Tibial nerve (tissue), 4 donors: Measurements from ENCODE around the gene SLC7A1. TPM values are rescaled to one million over a fixed set of nuclear protein-coding genes. Genes with fewer than 3 reads are reported as not detected.

Experiments used
- DNase-seq, 2 donors: peaks; one replicate each; pipeline ENCODE4 v3.0.0-alpha.2; 2019; ENCODE audit warnings: low spot score in 2 of 2
- H3K27ac ChIP-seq, 4 donors: fragments of 200-600 bp; sonication (generic) in 3 of 4; one replicate each; pipeline ENCODE4 v1.5.1; 2017 to 2019; ENCODE audit warnings: mild to moderate bottlenecking in 1 of 4
- H3K27me3 ChIP-seq, 2 donors: fragments of 200-600 bp; sonication (generic) in 1 of 2; one replicate each; pipeline versions ENCODE4 v1.5.1 to v1.6.0; 2017 to 2019
- H3K36me3 ChIP-seq, 3 donors: fragments of 200-600 bp; sonication (generic); one replicate each; pipeline ENCODE4 v1.5.1; 2018 to 2019
- H3K4me1 ChIP-seq, 4 donors: fragments of 200-600 bp; sonication (generic) in 3 of 4; one replicate each; pipeline ENCODE4 v1.5.1; 2017 to 2019
- H3K4me3 ChIP-seq, 4 donors: fragments of 200-600 bp; sonication (generic) in 3 of 4; one replicate each; pipeline ENCODE4 v1.5.1; 2017 to 2019; ENCODE audit warnings: mild to moderate bottlenecking in 1 of 4, moderate library complexity in 1 of 4
- H3K9me3 ChIP-seq, 4 donors: fragments of 200-600 bp; sonication (generic) in 3 of 4; one replicate each; pipeline ENCODE4 v1.5.1; 2017 to 2019
- CTCF ChIP-seq, 5 experiments: fragments of 200-600 bp in 3 of 5; fragments of 450-650 bp in 2 of 5; sonication (generic) in 3 of 5; IDR thresholded peaks; one replicate each; pipeline ENCODE4 v1.5.1; 2016 to 2019; ENCODE audit warnings: antibody characterized with exemption in 5 of 5, mild to moderate bottlenecking in 3 of 5, moderate library complexity in 2 of 5
- EP300 ChIP-seq, 2 donors: sonication (generic); formaldehyde crosslinking; IDR thresholded peaks; one replicate each; pipeline ENCODE4 v1.6.1; 2017; ENCODE audit warnings: antibody characterized with exemption in 2 of 2, mild to moderate bottlenecking in 1 of 2
- POLR2A ChIP-seq, 2 donors: fragments of 450-650 bp; IDR thresholded peaks; one replicate each; pipeline ENCODE4 v1.6.1; 2017; ENCODE audit warnings: antibody characterized with exemption in 2 of 2, mild to moderate bottlenecking in 2 of 2, moderate library complexity in 2 of 2
- WGBS, 2 donors: methylation state at CpG; one replicate each; pipeline ENCODE4 v1.1.5; 2018; 5-methylcytosine and 5-hydroxymethylcytosine counted together
- total RNA-seq, 4 donors: library from RNA; depleted of rRNA; stranded (reverse); fragments of >200 nt; gene quantifications; one replicate each; pipeline ENCODE4 v1.1.0, GENCODE V29; 2016

The SLC7A1 gene
- total RNA-seq, 4 donors from 2014 or later: 9.2 to 46.5 (median 24.7) TPM

GRCh38 chr13:29497137-29497654 is 98.3 kb downstream of the SLC7A1 start:
- peak in 1 of 2 donors; percentile 35 for DNase-seq
- no peak for TF ChIP-seq POLR2A (IDR thresholded peaks at IDR 0.05)
- TF ChIP-seq EP300 (IDR thresholded peaks at IDR 0.05): no peak
- no peak for TF ChIP-seq CTCF (IDR thresholded peaks at IDR 0.05)
- Histone ChIP-seq H3K9me3 (no peaks in the 10 kb centered on the region), H3K36me3 (no peaks in the 10 kb centered on the region), H3K4me1 (peaks cover 0 to 20% (median 7%) of the 10 kb centered on the region in 4 donors), H3K27ac (no peak overlapping the region), H3K27me3 (no peaks in the 10 kb centered on the region), H3K4me3 (no peak overlapping the region)
- WGBS, 2 donors: 13 to 26% methylated on average over 14 to 15 of the region's 15 CpGs

GRCh38 chr13:29496241-29496712 is 99.2 kb downstream of the SLC7A1 start:
- no peak for TF ChIP-seq POLR2A (IDR thresholded peaks at IDR 0.05)
- TF ChIP-seq CTCF (IDR thresholded peaks at IDR 0.05): no peak
- no peak for TF ChIP-seq EP300 (IDR thresholded peaks at IDR 0.05)
- 63 to 79% methylated on average over 9 of the region's 9 CpGs for WGBS, 2 donors
- H3K36me3 ChIP-seq: no peaks in the 10 kb centered on the region
- no peak overlapping the region for H3K27ac ChIP-seq
- H3K4me1 ChIP-seq: peaks cover 0 to 20% (median 7%) of the 10 kb centered on the region in 4 donors
- DNase-seq: no peak
- no peaks in the 10 kb centered on the region for H3K9me3 ChIP-seq
- no peak overlapping the region for H3K4me3 ChIP-seq
- H3K27me3 ChIP-seq: no peaks in the 10 kb centered on the region

- Histone ChIP-seq H3K27me3 (no peaks in the 10 kb centered on the region), H3K27ac (no peak overlapping the region), H3K36me3 (no peaks in the 10 kb centered on the region), H3K4me1 (peaks cover 0 to 20% (median 7%) of the 10 kb centered on the region in 4 donors), H3K9me3 (no peaks in the 10 kb centered on the region), H3K4me3 (no peak overlapping the region)
- TF ChIP-seq EP300 (IDR thresholded peaks at IDR 0.05) (no peak), POLR2A (IDR thresholded peaks at IDR 0.05) (no peak), CTCF (IDR thresholded peaks at IDR 0.05) (no peak)
- 89 to 91% methylated on average over 8 of the region's 8 CpGs for WGBS, 2 donors
- DNase-seq: no peak
Measured at GRCh38 chr13:29494520-29494919, 101.0 kb downstream of the SLC7A1 start.

DNA sequence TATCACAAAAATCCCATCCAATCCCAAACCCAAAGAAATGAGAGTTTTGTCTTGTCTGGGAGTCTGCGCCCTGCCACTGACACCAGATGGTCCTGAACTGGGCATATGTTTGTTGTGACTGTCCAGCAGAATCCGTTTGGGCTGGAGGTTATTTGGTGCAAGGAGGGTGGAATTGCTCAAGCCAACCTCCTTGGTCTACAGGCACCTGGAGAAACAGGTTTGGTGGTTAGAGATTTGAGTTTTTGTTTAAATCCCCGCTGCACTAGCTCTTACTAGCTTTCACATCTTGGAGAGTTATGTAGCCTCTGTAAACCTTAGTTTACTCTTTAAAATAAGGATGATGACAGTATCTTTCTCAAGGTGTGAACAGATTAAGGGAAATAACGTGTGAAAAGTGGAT is 101.7 kb downstream of the SLC7A1 start:
- DNase-seq: no peak
- H3K4me3 ChIP-seq: no peak overlapping the region
- TF ChIP-seq EP300 (IDR thresholded peaks at IDR 0.05) (no peak), CTCF (IDR thresholded peaks at IDR 0.05) (no peak), POLR2A (IDR thresholded peaks at IDR 0.05) (no peak)
- H3K27me3 ChIP-seq: no peaks in the 10 kb centered on the region
- no peaks in the 10 kb centered on the region for H3K36me3 ChIP-seq
- no peak overlapping the region for H3K27ac ChIP-seq
- 69 to 73% methylated on average over 4 of the region's 4 CpGs for WGBS, 2 donors
- H3K9me3 ChIP-seq: no peaks in the 10 kb centered on the region
- H3K4me1 ChIP-seq: peaks cover 0 to 20% (median 7%) of the 10 kb centered on the region in 4 donors

- no peak for DNase-seq
- Histone ChIP-seq H3K4me3 (no peak overlapping the region), H3K36me3 (no peaks in the 10 kb centered on the region), H3K9me3 (no peaks in the 10 kb centered on the region), H3K4me1 (peaks cover 0 to 4% (median 0%) of the 10 kb centered on the region in 4 donors), H3K27ac (no peak overlapping the region), H3K27me3 (no peaks in the 10 kb centered on the region)
- WGBS, 2 donors: 49 to 92% methylated on average over 2 of the region's 2 CpGs
- TF ChIP-seq CTCF (IDR thresholded peaks at IDR 0.05) (no peak), POLR2A (IDR thresholded peaks at IDR 0.05) (no peak), EP300 (IDR thresholded peaks at IDR 0.05) (no peak)
Measured at GRCh38 chr13:29491248-29491647, 104.2 kb downstream of the SLC7A1 start.
